ENCODE data around the gene SLFN14. TPM values are rescaled to one million over a fixed set of nuclear protein-coding genes. Genes with fewer than 3 reads are reported as not detected.
"Not testable (repeated sequence)": the region's sequence is repeated elsewhere in the genome, so short reads cannot be mapped to it uniquely, and the experiment has no call there.

Gene SLFN14
- polyA plus RNA-seq, 4 donors, result 0.07 TPM; not detected in 3

GRCh38 chr17:35575759-35576158, 15.1 kb upstream of the SLFN14 start:
- peaks cover 0 to 3% (median 3%) of the 10 kb centered on the region in 3 donors for H3K4me1 ChIP-seq (ENCODE audit: control insufficient read depth in 3 of 3, insufficient read depth in 2 of 3, low read depth in 1 of 3, low read length in 2 of 3)
- H3K9me3 ChIP-seq (ENCODE audit: control insufficient read depth in 2 of 2, insufficient read depth in 1 of 2, low read depth in 1 of 2, low read length in 1 of 2), result no peaks in the 10 kb centered on the region
- 81 to 92% (median 84%) methylated on average over 3 of the region's 3 CpGs for WGBS, 3 donors
- FAIRE-seq (no peak), DNase-seq (no peak)
- H3K27ac ChIP-seq (ENCODE audit: low read depth in 1 of 3, low read length in 2 of 3), result no peak overlapping the region
- H3K4me3 ChIP-seq (ENCODE audit: low read depth in 1 of 3, low read length in 3 of 3), result no peak overlapping the region
- no peaks in the 10 kb centered on the region for H3K27me3 ChIP-seq (ENCODE audit: control insufficient read depth in 3 of 3, insufficient read depth in 3 of 3, low read length in 3 of 3)
- H3K36me3 ChIP-seq (ENCODE audit: control insufficient read depth in 3 of 3, insufficient read depth in 2 of 3, low read depth in 1 of 3, low read length in 3 of 3), result peaks cover 0 to 8% (median 0%) of the 10 kb centered on the region in 3 donors

- no peak for DNase-seq
- peaks cover 0 to 8% (median 0%) of the 10 kb centered on the region in 3 donors for H3K36me3 ChIP-seq (ENCODE audit: control insufficient read depth in 3 of 3, insufficient read depth in 2 of 3, low read depth in 1 of 3, low read length in 3 of 3)
- no peak overlapping the region for H3K27ac ChIP-seq (ENCODE audit: low read depth in 1 of 3, low read length in 2 of 3)
- WGBS, 3 donors, result 22 to 62% (median 48%) methylated on average over 2 of the region's 2 CpGs
- peak overlapping the region in 1 of 3 donors; percentile 64 for H3K4me3 ChIP-seq (ENCODE audit: low read depth in 1 of 3, low read length in 3 of 3)
- no peaks in the 10 kb centered on the region for H3K27me3 ChIP-seq (ENCODE audit: control insufficient read depth in 3 of 3, insufficient read depth in 3 of 3, low read length in 3 of 3)
- peaks cover 0 to 11% (median 5%) of the 10 kb centered on the region in 3 donors for H3K4me1 ChIP-seq (ENCODE audit: control insufficient read depth in 3 of 3, insufficient read depth in 2 of 3, low read depth in 1 of 3, low read length in 2 of 3)
- no peaks in the 10 kb centered on the region for H3K9me3 ChIP-seq (ENCODE audit: control insufficient read depth in 2 of 2, insufficient read depth in 1 of 2, low read depth in 1 of 2, low read length in 1 of 2)
- no peak for FAIRE-seq
Observed at GRCh38 chr17:35569405-35569804, 8.8 kb upstream of the SLFN14 start.

GRCh38 chr17:35568561-35568960, 7.9 kb upstream of the SLFN14 start:
- DNase-seq (peak; percentile 70 to 71), FAIRE-seq (no peak)
- Histone ChIP-seq H3K27ac (ENCODE audit: low read depth in 1 of 3, low read length in 2 of 3) (peak overlapping the region; percentile 79 to 94 (median 84)), H3K27me3 (ENCODE audit: control insufficient read depth in 3 of 3, insufficient read depth in 3 of 3, low read length in 3 of 3) (no peaks in the 10 kb centered on the region), H3K36me3 (ENCODE audit: control insufficient read depth in 3 of 3, insufficient read depth in 2 of 3, low read depth in 1 of 3, low read length in 3 of 3) (peaks cover 0 to 4% (median 0%) of the 10 kb centered on the region in 3 donors), H3K9me3 (ENCODE audit: control insufficient read depth in 2 of 2, insufficient read depth in 1 of 2, low read depth in 1 of 2, low read length in 1 of 2) (no peaks in the 10 kb centered on the region), H3K4me1 (ENCODE audit: control insufficient read depth in 3 of 3, insufficient read depth in 2 of 3, low read depth in 1 of 3, low read length in 2 of 3) (peaks cover 0 to 11% (median 5%) of the 10 kb centered on the region in 3 donors), H3K4me3 (ENCODE audit: low read depth in 1 of 3, low read length in 3 of 3) (peak overlapping the region; percentile 64 to 71 (median 67))
- WGBS, 3 donors, result 6 to 20% (median 11%) methylated on average over 15 of the region's 15 CpGs

GRCh38 chr17:35566968-35567367, 6.3 kb upstream of the SLFN14 start:
- no peaks in the 10 kb centered on the region for H3K27me3 ChIP-seq (ENCODE audit: control insufficient read depth in 3 of 3, insufficient read depth in 3 of 3, low read length in 3 of 3)
- WGBS, 3 donors, result 68 to 72% (median 72%) methylated on average over 11 of the region's 11 CpGs
- no peak overlapping the region for H3K27ac ChIP-seq (ENCODE audit: low read depth in 1 of 3, low read length in 2 of 3)
- FAIRE-seq (no peak), DNase-seq (no peak)
- H3K9me3 ChIP-seq (ENCODE audit: control insufficient read depth in 2 of 2, insufficient read depth in 1 of 2, low read depth in 1 of 2, low read length in 1 of 2), result no peaks in the 10 kb centered on the region
- peaks cover 0 to 11% (median 5%) of the 10 kb centered on the region in 3 donors for H3K4me1 ChIP-seq (ENCODE audit: control insufficient read depth in 3 of 3, insufficient read depth in 2 of 3, low read depth in 1 of 3, low read length in 2 of 3)
- H3K4me3 ChIP-seq (ENCODE audit: low read depth in 1 of 3, low read length in 3 of 3), result peak overlapping the region in 2 of 3 donors; percentile 64 to 71
- H3K36me3 ChIP-seq (ENCODE audit: control insufficient read depth in 3 of 3, insufficient read depth in 2 of 3, low read depth in 1 of 3, low read length in 3 of 3), result no peaks in the 10 kb centered on the region

- not testable (repeated sequence) for H3K4me1 ChIP-seq (ENCODE audit: control insufficient read depth in 3 of 3, insufficient read depth in 2 of 3, low read depth in 1 of 3, low read length in 2 of 3); H3K36me3 ChIP-seq (ENCODE audit: control insufficient read depth in 3 of 3, insufficient read depth in 2 of 3, low read depth in 1 of 3, low read length in 3 of 3); FAIRE-seq; H3K4me3 ChIP-seq (ENCODE audit: low read depth in 1 of 3, low read length in 3 of 3); DNase-seq; H3K27ac ChIP-seq (ENCODE audit: low read depth in 1 of 3, low read length in 2 of 3); H3K9me3 ChIP-seq (ENCODE audit: control insufficient read depth in 2 of 2, insufficient read depth in 1 of 2, low read depth in 1 of 2, low read length in 1 of 2); H3K27me3 ChIP-seq (ENCODE audit: control insufficient read depth in 3 of 3, insufficient read depth in 3 of 3, low read length in 3 of 3)
- WGBS, 3 donors, result 79 to 91% (median 88%) methylated on average over 12 to 16 of the region's 16 CpGs
Observed at GRCh38 chr17:35563181-35563580, 2.6 kb upstream of the SLFN14 start.

- H3K36me3 ChIP-seq (ENCODE audit: control insufficient read depth in 3 of 3, insufficient read depth in 2 of 3, low read depth in 1 of 3, low read length in 3 of 3), result no peaks in the 10 kb centered on the region
- WGBS, 3 donors, result 70 to 84% (median 71%) methylated on average over 2 of the region's 2 CpGs
- H3K9me3 ChIP-seq (ENCODE audit: control insufficient read depth in 2 of 2, insufficient read depth in 1 of 2, low read depth in 1 of 2, low read length in 1 of 2), result no peaks in the 10 kb centered on the region
- no peak overlapping the region for H3K27ac ChIP-seq (ENCODE audit: low read depth in 1 of 3, low read length in 2 of 3)
- no peak for DNase-seq
- peaks cover 0 to 3% (median 0%) of the 10 kb centered on the region in 3 donors for H3K27me3 ChIP-seq (ENCODE audit: control insufficient read depth in 3 of 3, insufficient read depth in 3 of 3, low read length in 3 of 3)
- no peak overlapping the region for H3K4me3 ChIP-seq (ENCODE audit: low read depth in 1 of 3, low read length in 3 of 3)
- H3K4me1 ChIP-seq (ENCODE audit: control insufficient read depth in 3 of 3, insufficient read depth in 2 of 3, low read depth in 1 of 3, low read length in 2 of 3), result no peaks in the 10 kb centered on the region
- FAIRE-seq, result no peak
Observed at GRCh38 chr17:35559495-35560210, 966 bp downstream of the SLFN14 start.

GRCh38 chr17:35557353-35557752, 3.3 kb downstream of the SLFN14 start:
- Histone ChIP-seq H3K4me3 (ENCODE audit: low read depth in 1 of 3, low read length in 3 of 3) (no peak overlapping the region), H3K27me3 (ENCODE audit: control insufficient read depth in 3 of 3, insufficient read depth in 3 of 3, low read length in 3 of 3) (peaks cover 0 to 3% (median 3%) of the 10 kb centered on the region in 3 donors), H3K27ac (ENCODE audit: low read depth in 1 of 3, low read length in 2 of 3) (no peak overlapping the region), H3K4me1 (ENCODE audit: control insufficient read depth in 3 of 3, insufficient read depth in 2 of 3, low read depth in 1 of 3, low read length in 2 of 3) (no peaks in the 10 kb centered on the region), H3K9me3 (ENCODE audit: control insufficient read depth in 2 of 2, insufficient read depth in 1 of 2, low read depth in 1 of 2, low read length in 1 of 2) (no peaks in the 10 kb centered on the region), H3K36me3 (ENCODE audit: control insufficient read depth in 3 of 3, insufficient read depth in 2 of 3, low read depth in 1 of 3, low read length in 3 of 3) (no peaks in the 10 kb centered on the region)
- FAIRE-seq (no peak), DNase-seq (no peak)
- WGBS, 3 donors, result 87 to 95% (median 92%) methylated on average over 3 of the region's 3 CpGs

- no peak overlapping the region for H3K27ac ChIP-seq (ENCODE audit: low read depth in 1 of 3, low read length in 2 of 3)
- H3K27me3 ChIP-seq (ENCODE audit: control insufficient read depth in 3 of 3, insufficient read depth in 3 of 3, low read length in 3 of 3), result peaks cover 0 to 3% (median 3%) of the 10 kb centered on the region in 3 donors
- H3K4me1 ChIP-seq (ENCODE audit: control insufficient read depth in 3 of 3, insufficient read depth in 2 of 3, low read depth in 1 of 3, low read length in 2 of 3), result no peaks in the 10 kb centered on the region
- no peaks in the 10 kb centered on the region for H3K36me3 ChIP-seq (ENCODE audit: control insufficient read depth in 3 of 3, insufficient read depth in 2 of 3, low read depth in 1 of 3, low read length in 3 of 3)
- no peak overlapping the region for H3K4me3 ChIP-seq (ENCODE audit: low read depth in 1 of 3, low read length in 3 of 3)
- DNase-seq (no peak), FAIRE-seq (no peak)
- 81 to 88% (median 85%) methylated on average over 5 of the region's 5 CpGs for WGBS, 3 donors
- H3K9me3 ChIP-seq (ENCODE audit: control insufficient read depth in 2 of 2, insufficient read depth in 1 of 2, low read depth in 1 of 2, low read length in 1 of 2), result no peaks in the 10 kb centered on the region
Observed at GRCh38 chr17:35555691-35556090, 4.9 kb downstream of the SLFN14 start.
